ENCODE data around the gene ZNF236. TPM values are rescaled to one million over a fixed set of nuclear protein-coding genes. Genes with fewer than 3 reads are reported as not detected.

Gene ZNF236
- polyA plus RNA-seq, 1 donor from 2014 or later, result 7.7 TPM

DNA sequence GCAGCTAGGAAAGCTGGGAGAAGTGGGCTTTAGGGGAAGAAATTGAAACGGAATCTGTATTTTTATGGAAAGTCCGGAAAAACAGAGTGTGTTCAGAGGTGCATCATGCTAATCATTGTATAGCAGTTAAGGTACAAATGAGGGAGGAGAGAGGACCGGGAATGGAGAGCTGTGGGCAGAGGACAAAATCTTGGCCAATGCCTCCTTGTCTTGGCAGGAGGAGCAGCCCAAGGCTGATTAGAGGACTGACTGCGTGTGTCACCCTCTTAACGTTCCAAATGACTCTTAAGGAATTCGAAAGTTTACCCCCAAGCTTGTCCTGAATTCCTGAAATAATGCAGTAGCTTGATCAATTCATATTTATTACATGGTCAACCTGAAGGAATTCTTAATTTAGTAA is 81.0 kb downstream of the ZNF236 start:
- Histone ChIP-seq H3K9ac (ENCODE audit: low read length) (no peak overlapping the region), H3K4me3 (ENCODE audit: low read length) (no peak overlapping the region), H2AFZ (ENCODE audit: low read depth, low read length) (no peak overlapping the region), H3K27me3 (ENCODE audit: insufficient read depth, low read depth, low read length) (no peaks in the 10 kb centered on the region), H3K79me2 (replicated peaks; ENCODE audit: insufficient read depth, low read length) (no peaks in the 10 kb centered on the region), H3K4me2 (ENCODE audit: low read length) (no peak overlapping the region), H3K27ac (ENCODE audit: low read length) (no peak overlapping the region), H3F3A (ENCODE audit: insufficient read depth, low read length, poor library complexity, severe bottlenecking) (no peaks in the 10 kb centered on the region), H3K9me3 (ENCODE audit: low read length) (peaks cover 6% of the 10 kb centered on the region), H3K36me3 (ENCODE audit: insufficient read depth, low read length) (peaks cover 4% of the 10 kb centered on the region), H4K20me1 (ENCODE audit: insufficient read depth) (no peaks in the 10 kb centered on the region), H3K9me2 (ENCODE audit: insufficient read depth, low read length) (no peaks in the 10 kb centered on the region)
- TF ChIP-seq, protein P1, sequence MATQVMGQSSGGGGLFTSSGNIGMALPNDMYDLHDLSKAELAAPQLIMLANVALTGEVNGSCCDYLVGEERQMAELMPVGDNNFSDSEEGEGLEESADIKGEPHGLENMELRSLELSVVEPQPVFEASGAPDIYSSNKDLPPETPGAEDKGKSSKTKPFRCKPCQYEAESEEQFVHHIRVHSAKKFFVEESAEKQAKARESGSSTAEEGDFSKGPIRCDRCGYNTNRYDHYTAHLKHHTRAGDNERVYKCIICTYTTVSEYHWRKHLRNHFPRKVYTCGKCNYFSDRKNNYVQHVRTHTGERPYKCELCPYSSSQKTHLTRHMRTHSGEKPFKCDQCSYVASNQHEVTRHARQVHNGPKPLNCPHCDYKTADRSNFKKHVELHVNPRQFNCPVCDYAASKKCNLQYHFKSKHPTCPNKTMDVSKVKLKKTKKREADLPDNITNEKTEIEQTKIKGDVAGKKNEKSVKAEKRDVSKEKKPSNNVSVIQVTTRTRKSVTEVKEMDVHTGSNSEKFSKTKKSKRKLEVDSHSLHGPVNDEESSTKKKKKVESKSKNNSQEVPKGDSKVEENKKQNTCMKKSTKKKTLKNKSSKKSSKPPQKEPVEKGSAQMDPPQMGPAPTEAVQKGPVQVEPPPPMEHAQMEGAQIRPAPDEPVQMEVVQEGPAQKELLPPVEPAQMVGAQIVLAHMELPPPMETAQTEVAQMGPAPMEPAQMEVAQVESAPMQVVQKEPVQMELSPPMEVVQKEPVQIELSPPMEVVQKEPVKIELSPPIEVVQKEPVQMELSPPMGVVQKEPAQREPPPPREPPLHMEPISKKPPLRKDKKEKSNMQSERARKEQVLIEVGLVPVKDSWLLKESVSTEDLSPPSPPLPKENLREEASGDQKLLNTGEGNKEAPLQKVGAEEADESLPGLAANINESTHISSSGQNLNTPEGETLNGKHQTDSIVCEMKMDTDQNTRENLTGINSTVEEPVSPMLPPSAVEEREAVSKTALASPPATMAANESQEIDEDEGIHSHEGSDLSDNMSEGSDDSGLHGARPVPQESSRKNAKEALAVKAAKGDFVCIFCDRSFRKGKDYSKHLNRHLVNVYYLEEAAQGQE (IDR thresholded peaks at IDR 0.05; ENCODE audit: borderline replicate concordance), result no peak
- TF ChIP-seq SMC3 (conservative IDR thresholded peaks at IDR 0.05; ENCODE audit: poor library complexity) (no peak), EZH2 (IDR thresholded peaks at IDR 0.05; ENCODE audit: borderline replicate concordance, insufficient read depth, low read length, poor library complexity, severe bottlenecking) (no peak), TAF1 (IDR thresholded peaks at IDR 0.05; ENCODE audit: low read depth) (no peak), POLR2AphosphoS5 (IDR thresholded peaks at IDR 0.05) (no peak), RAD21 (conservative IDR thresholded peaks at IDR 0.05) (no peak), MXI1 (conservative IDR thresholded peaks at IDR 0.05; ENCODE audit: poor library complexity, severe bottlenecking) (no peak), EP300 (conservative IDR thresholded peaks at IDR 0.05; ENCODE audit: poor library complexity, severe bottlenecking) (no peak)
- TF ChIP-seq, protein P2, sequence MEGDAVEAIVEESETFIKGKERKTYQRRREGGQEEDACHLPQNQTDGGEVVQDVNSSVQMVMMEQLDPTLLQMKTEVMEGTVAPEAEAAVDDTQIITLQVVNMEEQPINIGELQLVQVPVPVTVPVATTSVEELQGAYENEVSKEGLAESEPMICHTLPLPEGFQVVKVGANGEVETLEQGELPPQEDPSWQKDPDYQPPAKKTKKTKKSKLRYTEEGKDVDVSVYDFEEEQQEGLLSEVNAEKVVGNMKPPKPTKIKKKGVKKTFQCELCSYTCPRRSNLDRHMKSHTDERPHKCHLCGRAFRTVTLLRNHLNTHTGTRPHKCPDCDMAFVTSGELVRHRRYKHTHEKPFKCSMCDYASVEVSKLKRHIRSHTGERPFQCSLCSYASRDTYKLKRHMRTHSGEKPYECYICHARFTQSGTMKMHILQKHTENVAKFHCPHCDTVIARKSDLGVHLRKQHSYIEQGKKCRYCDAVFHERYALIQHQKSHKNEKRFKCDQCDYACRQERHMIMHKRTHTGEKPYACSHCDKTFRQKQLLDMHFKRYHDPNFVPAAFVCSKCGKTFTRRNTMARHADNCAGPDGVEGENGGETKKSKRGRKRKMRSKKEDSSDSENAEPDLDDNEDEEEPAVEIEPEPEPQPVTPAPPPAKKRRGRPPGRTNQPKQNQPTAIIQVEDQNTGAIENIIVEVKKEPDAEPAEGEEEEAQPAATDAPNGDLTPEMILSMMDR (IDR thresholded peaks at IDR 0.05; ENCODE audit: poor library complexity, severe bottlenecking), result no peak

DNA sequence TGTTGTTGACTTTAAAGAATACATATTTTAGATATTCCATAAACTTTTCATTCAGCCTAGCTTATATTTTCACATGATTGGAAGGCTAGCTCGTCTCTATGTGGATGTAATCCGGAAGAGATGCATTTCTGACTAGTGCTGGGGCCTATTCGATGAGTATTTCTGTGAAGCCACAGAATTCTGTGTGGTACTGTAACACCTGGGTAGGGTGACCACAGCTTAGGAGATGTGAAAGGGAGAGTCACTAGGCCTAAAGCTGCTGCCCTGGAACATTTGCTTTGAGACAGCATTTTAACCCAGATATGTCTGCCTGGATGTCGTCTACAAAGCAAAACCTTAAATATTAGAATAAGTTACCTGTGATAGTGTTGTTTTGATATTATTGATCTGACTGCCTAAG is 83.5 kb downstream of the ZNF236 start:
- Histone ChIP-seq H3K36me3 (ENCODE audit: insufficient read depth, low read length) (peaks cover 2% of the 10 kb centered on the region), H3F3A (ENCODE audit: insufficient read depth, low read length, poor library complexity, severe bottlenecking) (no peaks in the 10 kb centered on the region), H3K79me2 (replicated peaks; ENCODE audit: insufficient read depth, low read length) (no peaks in the 10 kb centered on the region), H3K9me3 (ENCODE audit: low read length) (no peaks in the 10 kb centered on the region), H3K9ac (ENCODE audit: low read length) (no peak overlapping the region), H3K4me2 (ENCODE audit: low read length) (no peak overlapping the region), H4K20me1 (ENCODE audit: insufficient read depth) (no peaks in the 10 kb centered on the region), H3K27me3 (ENCODE audit: insufficient read depth, low read depth, low read length) (no peaks in the 10 kb centered on the region), H3K27ac (ENCODE audit: low read length) (no peak overlapping the region), H3K4me3 (ENCODE audit: low read length) (no peak overlapping the region), H3K9me2 (ENCODE audit: insufficient read depth, low read length) (no peaks in the 10 kb centered on the region), H2AFZ (ENCODE audit: low read depth, low read length) (no peak overlapping the region)
- TF ChIP-seq EP300 (conservative IDR thresholded peaks at IDR 0.05; ENCODE audit: poor library complexity, severe bottlenecking), result no peak
- no peak for TF ChIP-seq SMC3 (conservative IDR thresholded peaks at IDR 0.05; ENCODE audit: poor library complexity)
- TF ChIP-seq, protein P2 (IDR thresholded peaks at IDR 0.05; ENCODE audit: poor library complexity, severe bottlenecking), result no peak
- no peak for TF ChIP-seq POLR2AphosphoS5 (IDR thresholded peaks at IDR 0.05)
- TF ChIP-seq, protein P1 (IDR thresholded peaks at IDR 0.05; ENCODE audit: borderline replicate concordance), result no peak
- TF ChIP-seq MXI1 (conservative IDR thresholded peaks at IDR 0.05; ENCODE audit: poor library complexity, severe bottlenecking), result no peak
- TF ChIP-seq EZH2 (IDR thresholded peaks at IDR 0.05; ENCODE audit: borderline replicate concordance, insufficient read depth, low read length, poor library complexity, severe bottlenecking), result no peak
- no peak for TF ChIP-seq RAD21 (conservative IDR thresholded peaks at IDR 0.05)
- TF ChIP-seq TAF1 (IDR thresholded peaks at IDR 0.05; ENCODE audit: low read depth), result no peak

All from neural cell (in vitro differentiated cells).